Calu3 (cell line): ENCODE measurements around the gene PPP4R4. TPM values are rescaled to one million over a fixed set of nuclear protein-coding genes. Genes with fewer than 3 reads are reported as not detected.

Experiments used
- BruUV-seq: library from RNA; stranded (reverse); fragments of 400-500 nt; replicated peaks from 2 replicates; lab custom pipeline; 2021; lab: Mats Ljungman, UMichigan
- CTCF ChIA-PET: fragments of 300-600 bp; sonication (Branson Sonifier 250); formaldehyde crosslinking; loops from one replicate; lab custom pipeline; 2022; ENCODE audit warnings: antibody characterized with exemption; lab: Charles Lee
- DNase-seq: peaks from one replicate; pipeline ENCODE4 v3.0.0; 2022
- H3K27ac Mint-ChIP-seq: one replicate; pipeline ENCODE4 v1.8.0; 2022; ENCODE audit warnings: mixed read lengths; ENCODE audit not compliant: unreplicated experiment
- H3K27me3 Mint-ChIP-seq: one replicate; pipeline ENCODE4 v1.8.0; 2022; ENCODE audit warnings: mixed read lengths; ENCODE audit not compliant: unreplicated experiment
- H3K36me3 Mint-ChIP-seq: one replicate; pipeline ENCODE4 v1.8.0; 2022; ENCODE audit warnings: mild to moderate bottlenecking, moderate library complexity, mixed read lengths; ENCODE audit not compliant: insufficient read depth, unreplicated experiment
- H3K4me1 Mint-ChIP-seq: one replicate; pipeline ENCODE4 v1.8.0; 2022; ENCODE audit warnings: mild to moderate bottlenecking, low read depth, mixed read lengths; ENCODE audit not compliant: unreplicated experiment
- H3K4me3 Mint-ChIP-seq: one replicate; pipeline ENCODE4 v1.8.0; 2022; ENCODE audit warnings: mild to moderate bottlenecking, low read depth, moderate library complexity, mixed read lengths; ENCODE audit not compliant: unreplicated experiment
- H3K9me3 Mint-ChIP-seq: one replicate; pipeline ENCODE4 v1.8.0; 2022; ENCODE audit warnings: low read depth, mixed read lengths; ENCODE audit not compliant: unreplicated experiment
- intact Hi-C: fragments of 100-400 bp; cut with micrococcal nuclease; formaldehyde crosslinking; loops from one replicate; pipeline ENCODE4 v1.10.0; 2022; ENCODE audit not compliant: unreplicated experiment
- total RNA-seq: library from RNA; stranded (reverse); gene quantifications from 2 replicates; pipeline ENCODE4 v1.2.3, GENCODE V29; 2022
- TF ChIP-seq, protein P1 (sequence below): fragments of 200-600 bp; IDR thresholded peaks from one replicate; pipeline ENCODE4 v1.8.0; 2022; ENCODE audit warnings: antibody characterized with exemption; ENCODE audit not compliant: unreplicated experiment

PPP4R4 gene
- total RNA-seq, 1 experiment from 2014 or later, result 0.78 TPM

DNA sequence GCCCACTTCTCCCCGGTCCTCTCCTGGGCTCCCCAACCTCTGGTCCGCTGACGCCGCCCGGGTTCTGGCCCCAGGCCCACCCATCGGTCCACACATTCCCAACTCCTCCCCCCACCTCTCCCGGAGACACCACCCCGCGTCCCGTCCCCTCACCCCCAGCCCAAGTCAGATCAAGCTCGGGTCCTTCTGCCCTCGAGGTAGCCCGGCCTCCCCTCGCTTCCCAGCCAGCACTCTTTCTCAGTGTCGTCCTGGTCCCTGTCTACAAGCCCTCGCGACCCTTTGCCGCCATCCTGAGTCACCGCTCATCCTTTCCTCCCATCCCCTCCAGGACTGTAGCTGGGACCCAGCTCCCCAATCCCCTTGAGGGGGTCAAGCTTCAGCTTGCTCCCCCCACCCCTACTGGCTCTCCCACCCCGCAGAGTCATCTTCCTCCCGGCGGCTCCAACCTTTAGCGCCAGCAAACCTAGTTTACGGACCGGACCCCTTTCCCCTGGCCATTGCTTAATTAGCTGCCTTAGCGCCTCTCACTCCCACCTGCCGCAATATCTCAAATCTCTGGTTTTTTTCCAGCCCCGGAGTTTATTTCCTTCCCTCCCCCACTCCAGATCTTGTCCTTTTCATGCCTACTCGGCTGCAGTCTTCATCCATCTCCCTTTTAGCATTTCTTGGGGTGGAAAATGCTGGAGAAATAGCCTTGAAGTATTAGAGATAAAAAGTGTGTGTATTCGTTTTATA lies 1.1 kb downstream of the PPP4R4 start:
- Mint-ChIP-seq H3K27ac (peak overlapping the region; percentile 42), H3K27me3 (peaks cover 81% of the 10 kb centered on the region), H3K9me3 (no peaks in the 10 kb centered on the region), H3K4me1 (peaks cover 10% of the 10 kb centered on the region), H3K36me3 (peaks cover 20% of the 10 kb centered on the region), H3K4me3 (peak overlapping the region; percentile 69)
- DNase-seq, result no peak
- no TSS peak for BruUV-seq
- intact Hi-C loops, result loop anchor here (10.0 kb wide), 1 partner anchor 240 kb away; no protein-coding TSS in a partner anchor
- TF ChIP-seq, protein P1, sequence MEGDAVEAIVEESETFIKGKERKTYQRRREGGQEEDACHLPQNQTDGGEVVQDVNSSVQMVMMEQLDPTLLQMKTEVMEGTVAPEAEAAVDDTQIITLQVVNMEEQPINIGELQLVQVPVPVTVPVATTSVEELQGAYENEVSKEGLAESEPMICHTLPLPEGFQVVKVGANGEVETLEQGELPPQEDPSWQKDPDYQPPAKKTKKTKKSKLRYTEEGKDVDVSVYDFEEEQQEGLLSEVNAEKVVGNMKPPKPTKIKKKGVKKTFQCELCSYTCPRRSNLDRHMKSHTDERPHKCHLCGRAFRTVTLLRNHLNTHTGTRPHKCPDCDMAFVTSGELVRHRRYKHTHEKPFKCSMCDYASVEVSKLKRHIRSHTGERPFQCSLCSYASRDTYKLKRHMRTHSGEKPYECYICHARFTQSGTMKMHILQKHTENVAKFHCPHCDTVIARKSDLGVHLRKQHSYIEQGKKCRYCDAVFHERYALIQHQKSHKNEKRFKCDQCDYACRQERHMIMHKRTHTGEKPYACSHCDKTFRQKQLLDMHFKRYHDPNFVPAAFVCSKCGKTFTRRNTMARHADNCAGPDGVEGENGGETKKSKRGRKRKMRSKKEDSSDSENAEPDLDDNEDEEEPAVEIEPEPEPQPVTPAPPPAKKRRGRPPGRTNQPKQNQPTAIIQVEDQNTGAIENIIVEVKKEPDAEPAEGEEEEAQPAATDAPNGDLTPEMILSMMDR, result no peak
- CTCF ChIA-PET, result no interaction called here

- peak overlapping the region; percentile 69 for H3K4me3 Mint-ChIP-seq
- TF ChIP-seq, protein P1, result no peak
- no TSS peak for BruUV-seq
- peaks cover 79% of the 10 kb centered on the region for H3K27me3 Mint-ChIP-seq
- peaks cover 20% of the 10 kb centered on the region for H3K36me3 Mint-ChIP-seq
- H3K4me1 Mint-ChIP-seq, result peaks cover 12% of the 10 kb centered on the region
- H3K9me3 Mint-ChIP-seq, result no peaks in the 10 kb centered on the region
- CTCF ChIA-PET, result no interaction called here
- peak overlapping the region; percentile 42 for H3K27ac Mint-ChIP-seq
- intact Hi-C loops, result loop anchor here (10.0 kb wide), 1 partner anchor 239 kb away; no protein-coding TSS in a partner anchor
- no peak for DNase-seq
Measured at GRCh38 chr14:94175747-94176146, 1.6 kb downstream of the PPP4R4 start.

- H3K27me3 Mint-ChIP-seq, result peaks cover 76% of the 10 kb centered on the region
- no peak for DNase-seq
- H3K9me3 Mint-ChIP-seq, result no peaks in the 10 kb centered on the region
- no peak overlapping the region for H3K27ac Mint-ChIP-seq
- TF ChIP-seq, protein P1, result no peak
- intact Hi-C loops, result loop anchor here (10.0 kb wide), 1 partner anchor 238 kb away; no protein-coding TSS in a partner anchor
- H3K4me3 Mint-ChIP-seq, result no peak overlapping the region
- H3K4me1 Mint-ChIP-seq, result peaks cover 19% of the 10 kb centered on the region
- no TSS peak for BruUV-seq
- H3K36me3 Mint-ChIP-seq, result peaks cover 20% of the 10 kb centered on the region
- CTCF ChIA-PET, result no interaction called here
Measured at GRCh38 chr14:94176808-94177207, 2.7 kb downstream of the PPP4R4 start.

DNA sequence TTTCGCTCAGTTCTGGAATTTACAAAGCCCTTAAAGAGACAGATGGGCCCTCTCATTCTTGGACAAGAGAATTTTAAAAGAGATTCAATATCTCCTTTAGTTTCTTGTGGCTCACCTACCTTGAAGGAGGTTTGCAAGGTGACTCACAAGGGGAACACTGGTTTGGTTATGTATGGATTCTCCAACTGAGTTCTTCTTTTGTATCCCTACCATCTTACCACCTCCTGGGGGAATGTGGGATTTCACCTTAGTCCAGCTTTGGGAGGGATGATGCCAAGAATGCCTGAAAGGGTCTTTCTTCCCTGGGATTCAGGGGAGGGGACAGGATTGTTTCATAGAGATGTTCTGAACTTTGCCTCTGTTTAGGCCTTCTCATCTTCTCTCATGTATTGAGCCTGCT lies 3.7 kb downstream of the PPP4R4 start:
- Mint-ChIP-seq H3K27me3 (peaks cover 66% of the 10 kb centered on the region), H3K27ac (no peak overlapping the region), H3K9me3 (no peaks in the 10 kb centered on the region), H3K4me3 (no peak overlapping the region), H3K36me3 (peaks cover 20% of the 10 kb centered on the region), H3K4me1 (peaks cover 19% of the 10 kb centered on the region)
- CTCF ChIA-PET, result no interaction called here
- no peak for DNase-seq
- intact Hi-C loops, result loop anchor here (10.0 kb wide), 1 partner anchor 237 kb away; no protein-coding TSS in a partner anchor
- no TSS peak for BruUV-seq
- TF ChIP-seq, protein P1, result no peak
